HG02884 (cell line): ENCODE measurements around the gene SGCD.
"Not testable (repeated sequence)": the region's sequence is repeated elsewhere in the genome, so short reads cannot be mapped to it uniquely, and the experiment has no call there.

Experiments
- ATAC-seq: cut with Tn5 transposase; IDR thresholded peaks from one replicate; pipeline ENCODE4 v1.9.1; 2021; ENCODE audit warnings: mild to moderate bottlenecking, moderate library complexity; ENCODE audit not compliant: unreplicated experiment

The SGCD gene

GRCh38 chr5:156552855-156553358, 225.9 kb downstream of the SGCD start:
- ATAC-seq: no peak

GRCh38 chr5:156556666-156557406, 229.9 kb downstream of the SGCD start:
- no peak for ATAC-seq

DNA sequence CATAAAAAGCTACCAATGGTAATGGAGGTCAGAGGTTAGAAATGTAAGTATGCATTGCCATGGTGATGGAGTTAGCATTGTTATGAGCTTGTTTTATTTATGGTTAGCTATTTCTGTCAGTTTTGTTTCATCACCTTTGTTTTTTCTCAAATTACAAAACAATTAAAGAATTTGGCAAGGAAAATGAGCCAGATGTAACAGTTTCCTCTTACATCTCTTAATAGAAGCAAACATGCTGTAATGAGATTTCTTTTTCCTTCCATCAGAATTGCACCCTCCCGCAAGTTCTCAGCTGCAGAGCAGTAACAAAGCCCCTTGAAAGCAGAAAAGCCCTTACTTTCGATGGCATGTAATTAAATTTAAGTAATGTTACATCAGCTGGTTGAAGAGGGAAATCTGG, 233.0 kb downstream of the SGCD start:
- no peak for ATAC-seq

- no peak for ATAC-seq
Observed at GRCh38 chr5:156561651-156562050, 234.7 kb downstream of the SGCD start.

DNA sequence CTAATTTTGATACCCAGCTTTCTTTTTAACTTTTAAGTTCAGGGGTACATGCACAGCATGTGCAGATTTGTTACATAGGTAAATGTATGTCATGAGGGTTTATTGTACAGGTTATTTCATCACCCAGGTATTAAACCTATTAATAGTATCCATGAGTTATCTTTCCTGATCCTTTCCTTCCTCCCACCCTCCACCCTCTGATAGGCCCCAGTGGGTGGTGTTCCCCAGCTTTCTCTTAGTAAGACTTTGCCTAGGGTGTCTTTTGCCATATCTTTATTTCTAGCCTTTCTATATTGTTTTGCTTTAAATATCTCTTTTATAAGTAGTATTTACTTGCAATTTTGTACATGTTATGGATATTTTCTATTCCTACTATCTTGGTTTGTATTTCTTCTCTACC, 243.7 kb downstream of the SGCD start:
- ATAC-seq: no peak

DNA sequence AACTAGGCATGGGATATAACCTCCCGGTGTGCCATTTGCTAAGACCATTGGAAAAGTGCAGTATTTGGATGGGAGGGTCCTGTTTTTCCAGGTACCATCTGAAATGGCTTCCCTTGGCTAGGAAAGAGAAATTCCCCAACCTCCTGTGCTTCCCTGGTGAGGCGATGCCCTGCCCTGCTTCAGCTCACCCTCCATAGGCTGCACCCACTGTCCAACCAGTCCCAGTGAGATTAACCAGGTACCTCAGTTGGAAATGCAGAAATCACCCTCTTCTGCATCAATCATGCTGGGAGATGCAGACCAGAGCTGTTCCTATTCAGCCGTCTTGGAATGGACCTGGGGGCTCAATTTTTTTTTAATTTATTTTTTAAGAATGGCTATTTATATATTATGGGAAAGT, 254.8 kb downstream of the SGCD start:
- no peak for ATAC-seq

GRCh38 chr5:156582193-156582598, 255.2 kb downstream of the SGCD start:
- ATAC-seq: no peak

DNA sequence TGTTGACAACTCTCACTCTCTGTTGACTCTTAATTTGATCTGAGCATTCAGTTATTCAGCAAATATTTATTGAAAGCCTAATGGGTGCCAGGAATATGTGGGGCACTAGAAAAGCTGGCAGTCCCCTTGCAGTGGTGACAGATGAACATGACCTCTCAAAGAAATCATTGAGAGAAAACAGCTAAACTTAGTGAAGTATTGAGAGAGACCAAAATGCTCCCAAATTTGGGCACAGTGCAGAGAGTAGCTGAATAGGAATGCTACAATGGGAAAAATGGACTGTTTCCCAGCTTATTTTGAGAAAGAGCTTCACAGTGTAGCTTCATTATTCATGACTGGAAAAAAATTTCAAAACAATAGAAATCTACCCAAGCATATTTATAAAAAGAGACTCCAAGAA, 257.9 kb downstream of the SGCD start:
- ATAC-seq: no peak

- ATAC-seq: no peak
Observed at GRCh38 chr5:156585999-156586398, 259.0 kb downstream of the SGCD start.

GRCh38 chr5:156587012-156587411, 260.0 kb downstream of the SGCD start:
- no peak for ATAC-seq

DNA sequence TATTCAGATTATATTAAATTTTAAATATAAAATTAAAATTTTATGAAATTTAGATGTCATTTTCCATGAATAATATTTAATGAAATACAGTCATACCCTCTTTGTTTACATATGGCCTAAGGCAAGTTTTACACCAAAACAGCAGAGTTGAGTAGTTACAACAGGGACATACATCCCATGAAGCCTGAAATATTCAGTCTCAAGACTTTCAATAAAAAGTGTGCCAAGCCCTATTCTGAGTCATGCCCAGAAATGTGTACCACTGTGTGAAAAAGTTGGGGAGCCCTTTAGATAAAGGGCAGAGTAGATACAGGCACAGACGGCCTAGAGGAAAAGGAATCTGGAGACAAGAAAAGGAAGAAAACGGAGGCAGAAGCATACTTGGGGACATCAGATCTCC, 261.3 kb downstream of the SGCD start:
- ATAC-seq: no peak

DNA sequence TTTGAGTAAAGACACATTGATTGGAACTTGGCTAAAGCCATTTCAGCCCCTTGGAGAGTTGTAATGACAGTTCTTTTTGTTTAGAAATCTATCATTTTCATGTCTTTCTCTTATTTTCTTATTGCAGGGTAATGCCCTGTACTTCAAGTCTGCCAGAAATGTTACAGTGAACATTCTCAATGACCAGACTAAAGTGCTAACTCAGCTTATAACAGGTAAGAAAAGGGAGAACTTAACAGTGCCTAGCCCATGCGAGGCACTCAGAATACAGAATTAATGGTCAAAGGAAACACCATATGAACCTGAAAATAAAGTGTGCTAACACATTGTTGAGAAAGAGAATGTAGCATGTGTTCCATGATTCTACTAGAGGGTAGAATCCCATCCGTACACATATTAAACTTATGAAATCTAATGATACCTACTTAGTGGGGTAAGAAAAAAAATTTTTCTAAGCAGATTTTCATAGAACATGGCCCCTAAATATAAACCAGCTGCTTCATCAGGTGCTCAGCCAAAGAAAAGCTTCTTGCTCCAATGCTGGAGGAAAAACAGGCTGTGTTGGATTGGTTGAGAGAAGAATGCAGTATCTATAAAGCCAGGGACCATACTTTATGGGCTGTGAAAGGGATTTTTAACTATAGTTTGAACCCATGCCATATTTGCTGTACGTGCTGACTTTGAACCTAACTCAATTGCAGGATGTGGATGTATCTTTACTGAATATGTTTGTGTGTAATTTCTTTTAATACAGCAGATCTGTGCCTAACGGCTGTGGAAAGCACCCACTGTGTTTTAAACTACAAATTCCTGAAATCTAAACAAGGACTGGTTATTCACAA, 262.4 kb downstream of the SGCD start:
- no peak for ATAC-seq

GRCh38 chr5:156589946-156590216, 262.9 kb downstream of the SGCD start:
- no peak for ATAC-seq

- ATAC-seq: no peak
Observed at GRCh38 chr5:156590978-156591377, 264.0 kb downstream of the SGCD start.

- ATAC-seq: no peak
Observed at GRCh38 chr5:156591631-156592030, 264.7 kb downstream of the SGCD start.

- no peak for ATAC-seq
Observed at GRCh38 chr5:156593546-156593945, 266.6 kb downstream of the SGCD start.

GRCh38 chr5:156594406-156594805, 267.4 kb downstream of the SGCD start:
- ATAC-seq: no peak

DNA sequence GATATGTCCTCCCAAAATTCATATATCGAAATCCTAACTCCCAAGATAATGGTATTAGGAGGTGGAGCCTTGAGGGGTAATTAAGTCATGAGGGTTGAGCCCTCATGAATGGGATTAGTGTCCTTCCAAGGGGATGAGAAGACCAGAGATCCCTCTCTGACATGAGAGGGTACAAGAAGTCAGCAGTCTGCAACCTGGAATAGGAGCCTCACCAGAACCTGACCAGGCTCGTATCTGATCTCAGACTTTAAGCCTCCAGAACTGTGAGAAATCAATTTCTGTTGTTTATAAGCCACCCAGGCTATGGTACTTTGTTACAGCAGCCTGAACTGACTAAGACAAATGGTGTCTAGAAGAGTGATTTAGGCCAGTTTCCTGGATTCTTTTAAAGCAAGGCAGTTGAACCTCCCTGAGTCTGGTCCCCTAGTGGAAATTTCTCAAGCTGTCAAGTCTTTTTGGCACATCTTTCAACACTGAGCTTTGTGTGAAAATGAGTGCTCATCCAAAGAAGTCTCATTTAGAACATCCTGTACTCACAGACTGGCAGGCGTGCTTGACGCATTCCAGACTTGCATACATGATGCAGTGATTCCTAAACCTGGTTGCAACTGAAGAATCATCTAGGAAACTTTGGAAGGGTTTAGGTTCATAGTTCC, 268.3 kb downstream of the SGCD start:
- ATAC-seq: no peak

GRCh38 chr5:156597276-156597675, 270.3 kb downstream of the SGCD start:
- ATAC-seq: no peak

GRCh38 chr5:156598964-156599363, 272.0 kb downstream of the SGCD start:
- no peak for ATAC-seq

GRCh38 chr5:156610582-156610981, 283.6 kb downstream of the SGCD start:
- not testable (repeated sequence) for ATAC-seq

DNA sequence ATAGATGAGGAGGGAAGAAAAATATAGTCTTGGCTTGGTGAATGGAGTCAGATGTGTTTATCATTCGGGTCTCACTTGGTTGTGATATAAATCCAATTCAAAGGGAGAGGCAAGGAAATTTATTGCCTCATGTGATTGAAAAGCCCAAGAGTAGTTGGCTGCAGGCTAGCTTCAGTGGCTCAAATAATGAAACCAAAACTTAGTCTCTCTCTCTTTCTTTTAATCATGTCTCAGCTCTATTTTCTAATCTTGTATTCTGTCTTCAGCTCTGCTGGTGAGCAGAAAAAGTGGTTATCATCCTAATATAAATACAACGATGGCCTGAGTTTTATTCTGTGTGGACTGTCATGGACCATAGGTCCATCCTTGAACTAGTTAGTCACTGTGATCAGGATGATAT, 288.9 kb downstream of the SGCD start:
- ATAC-seq: no peak
